Small intestine (tissue), 7 donors: Measurements from ENCODE around the gene INTU. TPM values are rescaled to one million over a fixed set of nuclear protein-coding genes. Genes with fewer than 3 reads are reported as not detected.

Experiments used
- DNase-seq, 2 donors: peaks; one replicate each; pipeline versions ENCODE4 v3.0.0 to v3.0.0-alpha.2; 2013
- FAIRE-seq: peaks from 2 replicates; lab custom pipeline; 2012; peaks lifted over from hg19 to GRCh38; lab: Jason Lieb, UNC
- H3K27ac ChIP-seq, 3 donors: one replicate each; pipeline ENCODE4 v1.5.1; 2013; ENCODE audit warnings: low read length in 2 of 3, mild to moderate bottlenecking in 2 of 3, control low read depth in 1 of 3, inconsistent platforms in 1 of 3, low read depth in 1 of 3, moderate library complexity in 1 of 3
- H3K27me3 ChIP-seq, 3 donors: one replicate each; pipeline ENCODE4 v1.6.1; 2013; ENCODE audit warnings: low read length in 3 of 3, inconsistent platforms in 1 of 3; ENCODE audit not compliant: control insufficient read depth in 3 of 3, insufficient read depth in 3 of 3
- H3K36me3 ChIP-seq, 3 donors: one replicate each; pipeline ENCODE4 v1.6.1; 2013; ENCODE audit warnings: low read length in 3 of 3, inconsistent platforms in 1 of 3, low read depth in 1 of 3, mild to moderate bottlenecking in 1 of 3, moderate library complexity in 1 of 3; ENCODE audit not compliant: control insufficient read depth in 3 of 3, insufficient read depth in 2 of 3
- H3K4me1 ChIP-seq, 3 donors: one replicate each; pipeline ENCODE4 v1.6.1; 2013; ENCODE audit warnings: low read length in 2 of 3, inconsistent platforms in 1 of 3, low read depth in 1 of 3, mild to moderate bottlenecking in 1 of 3, moderate library complexity in 1 of 3; ENCODE audit not compliant: control insufficient read depth in 3 of 3, insufficient read depth in 2 of 3
- H3K4me3 ChIP-seq, 3 donors: one replicate each; pipeline ENCODE4 v1.5.1; 2013; ENCODE audit warnings: low read length in 3 of 3, control low read depth in 1 of 3, inconsistent platforms in 1 of 3, low read depth in 1 of 3, mild to moderate bottlenecking in 1 of 3, moderate library complexity in 1 of 3
- H3K9me3 ChIP-seq, 2 donors: one replicate each; pipeline ENCODE4 v1.6.1; 2013; ENCODE audit warnings: low read depth in 1 of 2, low read length in 1 of 2; ENCODE audit not compliant: control insufficient read depth in 2 of 2, insufficient read depth in 1 of 2
- WGBS, 3 donors: extraction: QIAGEN DNeasy Blood & Tissue Kit; methylation state at CpG; one replicate each; pipeline ENCODE4 v1.1.7; 2013; 5-methylcytosine and 5-hydroxymethylcytosine counted together
- polyA plus RNA-seq, 4 donors: library from polyadenylated mRNA; stranded (reverse) in 3 of 4; unstranded in 1 of 4; fragments of 200-250 nt in 3 of 4; fragments of 120-200 nt in 1 of 4; gene quantifications; one replicate each; pipeline versions ENCODE4 v1.2.1 to v1.2.3, GENCODE V29; 2013
- donor health status: healthy with polysubstance abuse.
- donor health status: control.
- donor health status: control.
- donor health status: Bipolar disorder and iron deficiency.
- donor health status: healthy.

The INTU gene
- polyA plus RNA-seq, 4 donors = under 0.01 to 6.3 (median 0.92) TPM

DNA sequence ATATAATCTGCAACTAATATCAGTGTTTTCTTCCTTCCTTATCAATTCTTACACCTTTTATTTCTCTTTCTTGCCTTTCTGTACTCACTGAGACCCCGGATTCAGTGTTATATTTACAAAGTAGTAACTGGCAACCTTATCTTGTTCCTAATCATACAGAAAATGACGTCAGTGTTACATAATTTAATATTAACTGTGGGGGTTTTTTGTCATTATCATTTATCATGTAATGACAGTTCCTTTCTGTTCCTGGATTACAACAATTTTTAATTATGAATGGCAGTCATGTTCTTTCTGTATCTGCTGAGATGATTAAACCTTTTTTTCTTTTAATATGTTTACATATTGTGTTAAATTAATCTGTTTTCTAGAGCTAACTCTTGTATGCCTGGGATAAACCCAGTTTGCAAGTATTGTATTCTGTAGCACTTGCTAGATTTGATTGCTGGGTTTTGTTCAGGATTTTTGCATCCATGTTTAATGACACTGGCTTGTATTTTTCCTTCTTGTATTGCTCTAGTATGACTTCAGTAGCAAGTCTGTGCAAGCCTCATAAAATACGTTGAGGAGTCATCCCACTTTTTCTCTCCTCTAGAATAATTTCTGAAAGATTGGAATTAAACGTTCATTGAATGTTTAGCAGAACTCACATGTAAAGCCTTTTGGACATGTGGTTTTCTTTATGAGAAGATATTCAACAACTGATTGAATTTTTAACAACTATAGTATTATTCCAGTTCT lies 138.9 kb downstream of the INTU start:
- H3K4me3 ChIP-seq = no peak overlapping the region
- FAIRE-seq (no peak), DNase-seq (no peak)
- 35 to 55% (median 42%) methylated on average over 4 of the region's 4 CpGs for WGBS, 3 donors
- no peaks in the 10 kb centered on the region for H3K36me3 ChIP-seq
- no peaks in the 10 kb centered on the region for H3K9me3 ChIP-seq
- H3K27me3 ChIP-seq = no peaks in the 10 kb centered on the region
- H3K4me1 ChIP-seq = no peaks in the 10 kb centered on the region
- H3K27ac ChIP-seq = no peak overlapping the region

DNA sequence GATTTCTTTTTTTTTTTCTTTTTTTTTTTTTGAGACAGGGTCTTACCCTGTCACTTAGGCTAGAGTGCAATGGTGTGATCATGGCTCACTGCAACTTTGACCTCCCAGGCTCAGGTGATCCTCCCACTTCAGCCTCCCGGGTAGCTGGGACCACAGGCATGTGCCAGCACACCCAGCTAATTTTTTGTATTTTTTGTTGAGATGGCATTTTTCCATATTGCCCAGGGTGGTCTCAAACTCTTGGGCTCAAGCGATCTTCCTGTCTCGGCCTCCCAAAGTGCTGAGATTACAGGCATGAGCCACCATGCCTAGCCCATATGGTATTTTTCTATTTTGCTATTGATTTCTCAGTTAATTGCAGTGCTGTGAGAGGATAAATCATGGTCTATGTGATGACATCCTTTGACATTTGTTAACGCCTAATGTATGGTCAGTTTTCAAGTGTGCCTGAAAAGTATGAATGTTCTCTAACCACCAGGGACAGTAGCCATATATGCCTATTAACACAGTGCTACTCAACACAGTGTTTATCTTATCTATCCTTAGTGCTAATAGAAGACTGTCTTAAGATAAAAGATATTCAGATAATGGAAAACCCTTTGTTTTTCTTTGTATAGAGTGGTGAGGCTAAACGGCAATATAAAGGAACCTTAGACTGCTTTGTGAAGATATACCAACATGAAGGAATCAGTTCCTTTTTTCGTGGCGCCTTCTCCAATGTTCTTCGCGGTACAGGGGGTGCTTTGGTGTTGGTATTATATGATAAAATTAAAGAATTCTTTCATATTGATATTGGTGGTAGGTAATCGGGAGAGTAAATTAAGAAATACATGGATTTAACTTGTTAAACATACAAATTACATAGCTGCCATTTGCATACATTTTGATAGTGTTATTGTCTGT lies 140.3 kb downstream of the INTU start:
- DNase-seq = no peak
- WGBS, 3 donors = 87 to 91% (median 90%) methylated on average over 10 of the region's 10 CpGs
- no peaks in the 10 kb centered on the region for H3K9me3 ChIP-seq
- H3K4me1 ChIP-seq = no peaks in the 10 kb centered on the region
- H3K27me3 ChIP-seq = peaks cover 0 to 2% (median 0%) of the 10 kb centered on the region in 3 donors
- no peak for FAIRE-seq
- no peak overlapping the region for H3K4me3 ChIP-seq
- no peaks in the 10 kb centered on the region for H3K36me3 ChIP-seq
- no peak overlapping the region for H3K27ac ChIP-seq

- Histone ChIP-seq H3K4me1 (no peaks in the 10 kb centered on the region), H3K4me3 (no peak overlapping the region), H3K27me3 (peaks cover 0 to 4% (median 2%) of the 10 kb centered on the region in 3 donors), H3K9me3 (no peaks in the 10 kb centered on the region), H3K27ac (no peak overlapping the region), H3K36me3 (no peaks in the 10 kb centered on the region)
- DNase-seq (no peak), FAIRE-seq (no peak)
- WGBS, 3 donors = 93 to 95% (median 93%) methylated on average over 4 of the region's 4 CpGs
Measured at GRCh38 chr4:127775843-127776242, 143.1 kb downstream of the INTU start.

Other genes with a start within 250 kb of the INTU start
- gene SLC25A31, start 97.4 kb downstream of the INTU start, polyA plus RNA-seq = not detected
- 1 to 10 TPM in 2 of 4 donors, under 1 TPM in 2; 0.54 to 1.6 (median 1.00) TPM for gene HSPA4L, start 149.4 kb downstream of the INTU start, polyA plus RNA-seq
- 1 to 10 TPM; 1.1 to 9.5 (median 5.0) TPM for gene PLK4, start 247.9 kb downstream of the INTU start, polyA plus RNA-seq